Glutamatergic neuron (in vitro differentiated cells): Measurements from ENCODE around the gene PROK2. TPM values are rescaled to one million over a fixed set of nuclear protein-coding genes. Genes with fewer than 3 reads are reported as not detected.

ENCODE experiments used
- DNase-seq: peaks from one replicate; pipeline ENCODE4 v3.0.0; 2022
- H3K27ac Mint-ChIP-seq: one replicate; pipeline ENCODE4 v1.8.0; 2020; ENCODE audit warnings: mild to moderate bottlenecking, mixed read lengths, inconsistent platforms; ENCODE audit not compliant: unreplicated experiment
- H3K27me3 Mint-ChIP-seq: one replicate; pipeline ENCODE4 v1.8.0; 2020; ENCODE audit warnings: mild to moderate bottlenecking, moderate library complexity, mixed read lengths, inconsistent platforms; ENCODE audit not compliant: unreplicated experiment
- H3K36me3 Mint-ChIP-seq: one replicate; pipeline ENCODE4 v1.8.0; 2020; ENCODE audit warnings: mild to moderate bottlenecking, mixed read lengths, inconsistent platforms; ENCODE audit not compliant: unreplicated experiment
- H3K4me1 Mint-ChIP-seq: one replicate; pipeline ENCODE4 v1.8.0; 2020; ENCODE audit warnings: mild to moderate bottlenecking, low read depth, mixed read lengths, inconsistent platforms; ENCODE audit not compliant: unreplicated experiment
- H3K4me3 Mint-ChIP-seq: one replicate; pipeline ENCODE4 v1.8.0; 2020; ENCODE audit warnings: mild to moderate bottlenecking, mixed read lengths, inconsistent platforms; ENCODE audit not compliant: unreplicated experiment
- H3K9me3 Mint-ChIP-seq: one replicate; pipeline ENCODE4 v1.8.0; 2020; ENCODE audit warnings: mild to moderate bottlenecking, moderate library complexity, mixed read lengths, inconsistent platforms; ENCODE audit not compliant: unreplicated experiment
- total RNA-seq: library from RNA; stranded (reverse); fragmentation: NEBNext Ultra II Directional; extraction: Animal tissue kit (Norgen Biotek cat#: 25700); gene quantifications from one replicate; pipeline ENCODE4 v1.2.1, GENCODE V29; 2021; ENCODE audit not compliant: unreplicated experiment
- TF ChIP-seq, protein P1 (sequence below): fragments of 200-600 bp; sonication (generic); IDR thresholded peaks from one replicate; pipeline ENCODE4 v1.5.0; 2021; ENCODE audit not compliant: partially characterized antibody, unreplicated experiment

The PROK2 gene
- total RNA-seq, 1 donor from 2014 or later, result not detected

DNA sequence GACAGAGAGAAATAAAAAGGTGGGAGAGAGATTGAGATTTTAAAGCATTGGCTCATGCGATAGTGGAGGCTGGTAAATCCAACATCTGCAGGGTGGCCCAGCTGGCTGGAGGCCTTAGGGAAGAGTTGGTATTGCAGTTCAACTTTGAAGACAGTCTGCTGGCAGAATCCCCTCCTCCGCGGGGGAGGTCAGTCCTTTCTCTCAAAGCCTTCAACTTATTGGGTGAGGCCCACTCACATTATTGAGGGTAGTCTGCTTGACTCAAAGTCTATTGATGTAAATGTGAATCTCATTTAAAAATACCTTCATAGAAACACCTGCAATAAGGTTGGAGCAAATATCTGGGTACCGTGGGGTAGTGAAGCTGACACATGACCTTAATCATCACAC is 31.8 kb upstream of the PROK2 start:
- Mint-ChIP-seq H3K27me3 (no peaks in the 10 kb centered on the region), H3K4me3 (no peak overlapping the region), H3K4me1 (peaks cover 4% of the 10 kb centered on the region), H3K9me3 (no peaks in the 10 kb centered on the region), H3K36me3 (no peaks in the 10 kb centered on the region), H3K27ac (no peak overlapping the region)
- TF ChIP-seq, protein P1, sequence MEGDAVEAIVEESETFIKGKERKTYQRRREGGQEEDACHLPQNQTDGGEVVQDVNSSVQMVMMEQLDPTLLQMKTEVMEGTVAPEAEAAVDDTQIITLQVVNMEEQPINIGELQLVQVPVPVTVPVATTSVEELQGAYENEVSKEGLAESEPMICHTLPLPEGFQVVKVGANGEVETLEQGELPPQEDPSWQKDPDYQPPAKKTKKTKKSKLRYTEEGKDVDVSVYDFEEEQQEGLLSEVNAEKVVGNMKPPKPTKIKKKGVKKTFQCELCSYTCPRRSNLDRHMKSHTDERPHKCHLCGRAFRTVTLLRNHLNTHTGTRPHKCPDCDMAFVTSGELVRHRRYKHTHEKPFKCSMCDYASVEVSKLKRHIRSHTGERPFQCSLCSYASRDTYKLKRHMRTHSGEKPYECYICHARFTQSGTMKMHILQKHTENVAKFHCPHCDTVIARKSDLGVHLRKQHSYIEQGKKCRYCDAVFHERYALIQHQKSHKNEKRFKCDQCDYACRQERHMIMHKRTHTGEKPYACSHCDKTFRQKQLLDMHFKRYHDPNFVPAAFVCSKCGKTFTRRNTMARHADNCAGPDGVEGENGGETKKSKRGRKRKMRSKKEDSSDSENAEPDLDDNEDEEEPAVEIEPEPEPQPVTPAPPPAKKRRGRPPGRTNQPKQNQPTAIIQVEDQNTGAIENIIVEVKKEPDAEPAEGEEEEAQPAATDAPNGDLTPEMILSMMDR, result no peak
- DNase-seq, result no peak

DNA sequence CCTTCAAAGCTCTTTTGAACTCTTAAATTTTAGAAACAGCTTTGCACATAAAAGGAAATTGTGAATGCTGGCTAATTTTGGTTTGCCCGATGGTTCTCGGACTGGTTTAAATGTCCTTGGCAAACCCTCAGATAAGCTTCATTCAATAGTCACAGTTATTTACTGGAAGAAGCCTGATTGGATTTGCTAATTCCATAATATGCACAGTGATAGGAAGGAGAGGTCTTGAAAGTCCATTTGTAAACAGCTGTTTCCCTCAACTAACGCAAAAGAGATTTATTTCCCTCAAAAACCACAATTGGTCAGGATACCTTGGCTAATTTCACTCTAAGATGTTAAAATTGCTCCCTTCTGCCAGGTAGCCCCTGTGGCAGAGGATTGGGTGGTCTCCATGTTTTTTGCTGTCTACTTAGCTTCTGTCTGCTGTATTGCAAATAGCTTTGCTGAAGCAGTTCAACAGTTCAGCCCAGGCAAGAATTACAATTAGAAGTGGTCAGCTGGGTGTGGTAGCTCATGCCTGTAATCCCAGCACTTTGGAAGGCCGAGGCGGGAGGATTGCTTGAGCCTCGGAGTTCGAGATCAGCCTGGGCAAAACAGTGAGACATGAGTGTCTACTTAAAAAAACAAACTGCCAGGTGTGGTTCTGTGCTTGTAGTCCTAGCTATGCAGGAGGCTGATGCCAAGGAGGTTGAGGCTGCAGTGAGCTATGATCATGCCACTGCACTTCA is 30.6 kb upstream of the PROK2 start:
- no peak overlapping the region for H3K27ac Mint-ChIP-seq
- TF ChIP-seq, protein P1, result no peak
- H3K4me1 Mint-ChIP-seq, result peaks cover 4% of the 10 kb centered on the region
- no peaks in the 10 kb centered on the region for H3K36me3 Mint-ChIP-seq
- DNase-seq, result no peak
- no peaks in the 10 kb centered on the region for H3K27me3 Mint-ChIP-seq
- no peaks in the 10 kb centered on the region for H3K9me3 Mint-ChIP-seq
- H3K4me3 Mint-ChIP-seq, result no peak overlapping the region

DNA sequence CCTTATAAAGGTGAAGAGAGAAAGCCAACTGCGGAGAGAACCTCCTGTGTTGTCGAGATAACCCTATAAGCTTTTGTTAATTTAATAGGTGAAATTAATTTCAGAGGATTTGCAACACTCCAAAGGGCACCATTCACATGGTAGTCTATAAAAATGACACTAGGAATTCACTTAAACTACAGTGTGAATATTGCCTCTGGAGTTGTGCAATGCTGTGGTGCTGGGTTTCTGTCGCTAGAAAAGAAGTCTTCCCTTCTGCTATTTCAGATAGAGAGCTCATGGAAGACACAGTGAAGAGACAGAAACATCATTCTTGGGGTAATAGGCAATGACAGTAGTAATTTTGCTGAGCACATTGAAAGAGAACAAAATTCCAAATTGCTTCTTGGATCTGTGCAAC is 28.8 kb upstream of the PROK2 start:
- H3K27me3 Mint-ChIP-seq, result no peaks in the 10 kb centered on the region
- peaks cover 4% of the 10 kb centered on the region for H3K4me1 Mint-ChIP-seq

DNA sequence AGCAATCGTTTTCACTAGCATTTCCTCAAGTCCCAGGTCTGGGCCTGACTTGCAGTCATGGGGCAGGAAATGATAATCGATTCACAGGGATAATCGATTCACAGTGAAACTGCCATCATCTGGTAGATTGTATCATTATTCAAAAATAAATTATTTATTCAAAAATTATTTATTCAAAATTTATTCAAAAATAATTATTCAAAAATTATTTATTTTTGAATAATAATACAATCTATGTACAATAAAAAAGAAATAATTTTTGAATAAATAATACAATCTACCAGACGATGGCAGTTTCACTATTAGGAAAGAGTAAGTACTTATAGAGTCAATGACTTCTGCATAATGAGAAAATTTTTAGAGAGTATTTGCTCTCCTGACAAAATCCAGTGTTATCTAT is 28.1 kb upstream of the PROK2 start:
- DNase-seq, result no peak
- H3K27ac Mint-ChIP-seq, result no peak overlapping the region
- H3K27me3 Mint-ChIP-seq, result no peaks in the 10 kb centered on the region
- TF ChIP-seq, protein P1, result no peak
- H3K9me3 Mint-ChIP-seq, result no peaks in the 10 kb centered on the region
- H3K4me1 Mint-ChIP-seq, result peaks cover 4% of the 10 kb centered on the region
- no peaks in the 10 kb centered on the region for H3K36me3 Mint-ChIP-seq
- H3K4me3 Mint-ChIP-seq, result no peak overlapping the region

More for the DNA sequence above, 28.8 kb upstream of the PROK2 start:
- Mint-ChIP-seq H3K36me3 (no peaks in the 10 kb centered on the region), H3K27ac (no peak overlapping the region), H3K4me3 (no peak overlapping the region), H3K9me3 (no peaks in the 10 kb centered on the region)
- TF ChIP-seq, protein P1, result no peak
- no peak for DNase-seq

DNA sequence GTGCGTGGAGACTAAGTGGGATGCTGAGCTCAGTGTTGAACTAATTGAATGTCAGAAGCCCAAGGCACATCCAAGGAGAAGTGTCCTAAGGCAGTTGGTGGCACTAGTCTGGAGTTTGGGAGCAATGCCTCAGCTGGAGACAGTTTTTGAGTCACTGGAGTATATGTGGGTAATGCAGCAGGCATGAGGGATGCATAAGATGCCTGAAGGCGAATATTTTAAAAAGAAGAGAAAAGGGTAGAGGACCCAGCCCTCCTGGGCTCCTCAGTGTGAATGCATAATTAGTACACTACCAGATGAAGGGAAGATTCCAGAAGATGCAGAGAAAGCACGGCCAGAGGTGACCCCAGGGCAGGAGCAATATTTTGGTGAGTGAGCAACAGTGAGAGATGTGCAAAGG is 25.1 kb upstream of the PROK2 start:
- Mint-ChIP-seq H3K36me3 (no peaks in the 10 kb centered on the region), H3K4me1 (no peaks in the 10 kb centered on the region), H3K27ac (no peak overlapping the region), H3K9me3 (no peaks in the 10 kb centered on the region), H3K27me3 (no peaks in the 10 kb centered on the region), H3K4me3 (no peak overlapping the region)
- TF ChIP-seq, protein P1, result no peak
- no peak for DNase-seq
